Erythroblast (primary cell): Measurements from ENCODE around the gene DOCK2.

Source experiments
- GATA1 ChIP-seq: IDR thresholded peaks from 2 replicates; pipeline ENCODE4 v1.6.1; 2011; ENCODE audit warnings: low read depth, mild to moderate bottlenecking, control low read depth, low read length, moderate library complexity
- POLR2A ChIP-seq: IDR thresholded peaks from 2 replicates; pipeline ENCODE4 v1.6.1; 2011; ENCODE audit warnings: mild to moderate bottlenecking, low read length

DNA sequence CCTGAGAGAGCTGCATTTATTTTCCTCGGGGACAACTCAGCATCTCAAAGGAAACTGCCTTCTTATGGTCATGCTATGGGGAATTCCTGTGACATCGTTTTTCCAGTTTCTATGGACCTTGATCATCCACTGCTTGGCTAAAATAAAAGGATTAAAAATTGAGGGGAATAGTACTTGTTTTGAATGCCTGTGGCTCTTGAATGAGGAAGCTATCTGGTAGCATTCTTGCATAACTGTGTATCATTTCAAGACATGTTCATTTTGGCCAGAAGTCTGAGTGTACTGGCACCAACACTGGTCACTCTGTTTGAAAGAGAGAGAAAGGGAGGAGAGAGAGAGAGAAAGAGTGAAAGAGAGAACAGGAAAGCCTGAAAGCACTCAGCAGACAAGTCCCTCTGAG is 116.7 kb downstream of the DOCK2 start:
- TF ChIP-seq POLR2A (no peak), GATA1 (no peak)
